Activated naive CD4-positive, alpha-beta T cell treated with anti-CD3 and anti-CD28 coated beads, Interleukin-2, amount 10 ng/mL, durations not matched to agents 7 days and 5 days (primary cell): ENCODE results near the gene SLC19A1.
"Not testable (repeated sequence)": the region's sequence is repeated elsewhere in the genome, so short reads cannot be mapped to it uniquely, and the experiment has no call there.

Experiments used
- CTCF ChIA-PET: fragments of 350-600 bp; sonication (Branson Sonifier 250); formaldehyde crosslinking; loops from one replicate; lab custom pipeline; 2021; ENCODE audit warnings: antibody characterized with exemption; lab: Charles Lee
- DNase-seq: peaks from one replicate; pipeline ENCODE4 v3.0.0-alpha.2; 2020
- H3K27ac Mint-ChIP-seq: one replicate; pipeline ENCODE4 v1.8.0; 2021; ENCODE audit warnings: mild to moderate bottlenecking, moderate library complexity, mixed read lengths
- H3K27me3 Mint-ChIP-seq: one replicate; pipeline ENCODE4 v1.8.0; 2021; ENCODE audit warnings: mild to moderate bottlenecking, mixed read lengths
- H3K36me3 Mint-ChIP-seq: one replicate; pipeline ENCODE4 v1.8.0; 2021; ENCODE audit warnings: mixed read lengths
- H3K4me1 Mint-ChIP-seq: one replicate; pipeline ENCODE4 v1.8.0; 2021; ENCODE audit warnings: mixed read lengths
- H3K4me3 Mint-ChIP-seq: one replicate; pipeline ENCODE4 v1.8.0; 2021; ENCODE audit warnings: mild to moderate bottlenecking, moderate library complexity, mixed read lengths
- H3K9me3 Mint-ChIP-seq: one replicate; pipeline ENCODE4 v1.8.0; 2021; ENCODE audit warnings: mixed read lengths

SLC19A1 gene

DNA sequence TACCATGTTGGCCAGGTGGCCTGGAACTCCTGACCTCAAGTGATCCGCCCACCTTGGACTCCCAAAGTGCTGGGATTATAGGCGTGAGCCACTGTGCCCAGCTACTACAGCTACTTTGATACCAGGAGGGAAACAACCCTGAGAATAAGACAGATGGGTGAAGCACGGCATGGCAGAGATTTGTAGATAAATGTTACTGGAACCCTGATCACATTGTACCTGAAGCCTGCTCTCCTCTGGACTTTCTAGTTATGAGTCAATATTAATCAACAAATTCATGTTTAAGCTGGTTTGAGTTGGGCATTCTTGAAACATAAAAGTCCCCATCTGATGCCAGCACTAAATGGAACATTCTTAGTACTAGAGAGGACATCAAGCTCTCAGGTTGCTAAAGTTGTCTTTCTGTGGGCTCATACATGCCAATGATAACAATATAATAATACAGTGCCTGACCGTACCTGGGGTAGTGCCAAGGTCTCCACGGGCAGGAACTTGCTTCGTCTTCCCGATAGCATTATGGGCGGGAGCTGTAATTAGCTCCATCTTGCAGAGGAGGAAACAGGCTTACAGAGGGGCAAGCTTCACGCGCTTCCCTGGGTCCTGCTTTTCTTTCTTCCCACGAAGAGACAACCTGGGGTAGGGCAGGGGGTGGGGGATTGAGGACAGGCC, 30.7 kb upstream of the SLC19A1 start:
- Mint-ChIP-seq H3K27me3 (peaks cover 25% of the 10 kb centered on the region), H3K9me3 (no peaks in the 10 kb centered on the region), H3K27ac (no peak overlapping the region), H3K4me1 (peaks cover 4% of the 10 kb centered on the region), H3K4me3 (no peak overlapping the region), H3K36me3 (no peaks in the 10 kb centered on the region)
- no peak for DNase-seq
- CTCF ChIA-PET = interaction anchor here (1.6 kb wide), 1 partner anchor 10 kb away, joined by 3 read pairs; no protein-coding TSS in a partner anchor

- H3K36me3 Mint-ChIP-seq = no peaks in the 10 kb centered on the region
These were observed 30.0 kb upstream of the SLC19A1 start for GRCh38 chr21:45572231-45572630.

DNA sequence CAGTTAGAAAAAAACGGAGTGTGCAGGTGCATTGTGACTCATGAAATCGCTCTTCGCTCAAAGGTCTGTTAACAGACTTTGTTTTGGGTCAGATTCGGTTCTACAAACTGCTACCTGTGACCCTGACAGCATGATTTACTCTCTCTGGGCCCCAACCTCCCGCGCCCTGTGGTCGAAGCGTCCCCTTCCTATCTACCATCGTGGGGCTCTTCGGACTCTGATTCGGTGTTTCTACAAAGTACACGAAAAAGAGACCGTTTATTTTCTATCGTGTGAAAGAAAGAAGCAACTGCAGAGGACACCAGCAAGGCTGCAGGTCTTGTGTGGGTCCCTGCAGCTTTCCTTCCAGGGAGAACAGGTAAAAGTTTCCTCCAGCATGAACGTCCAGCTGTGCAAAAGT, 29.4 kb upstream of the SLC19A1 start:
- Mint-ChIP-seq H3K9me3 (no peaks in the 10 kb centered on the region), H3K27ac (no peak overlapping the region), H3K4me3 (no peak overlapping the region), H3K27me3 (peaks cover 28% of the 10 kb centered on the region), H3K4me1 (peaks cover 4% of the 10 kb centered on the region), H3K36me3 (no peaks in the 10 kb centered on the region)
- CTCF ChIA-PET = interaction anchor here (1.6 kb wide), 1 partner anchor 9 kb away, joined by 3 read pairs; no protein-coding TSS in a partner anchor
- no peak for DNase-seq

More at GRCh38 chr21:45572231-45572630, 30.0 kb upstream of the SLC19A1 start:
- no peak overlapping the region for H3K4me3 Mint-ChIP-seq
- H3K4me1 Mint-ChIP-seq = peaks cover 4% of the 10 kb centered on the region
- no peaks in the 10 kb centered on the region for H3K9me3 Mint-ChIP-seq
- CTCF ChIA-PET = interaction anchor here (1.6 kb wide), 1 partner anchor 9 kb away, joined by 3 read pairs; no protein-coding TSS in a partner anchor
- no peak overlapping the region for H3K27ac Mint-ChIP-seq
- no peak for DNase-seq
- H3K27me3 Mint-ChIP-seq = peaks cover 28% of the 10 kb centered on the region

DNA sequence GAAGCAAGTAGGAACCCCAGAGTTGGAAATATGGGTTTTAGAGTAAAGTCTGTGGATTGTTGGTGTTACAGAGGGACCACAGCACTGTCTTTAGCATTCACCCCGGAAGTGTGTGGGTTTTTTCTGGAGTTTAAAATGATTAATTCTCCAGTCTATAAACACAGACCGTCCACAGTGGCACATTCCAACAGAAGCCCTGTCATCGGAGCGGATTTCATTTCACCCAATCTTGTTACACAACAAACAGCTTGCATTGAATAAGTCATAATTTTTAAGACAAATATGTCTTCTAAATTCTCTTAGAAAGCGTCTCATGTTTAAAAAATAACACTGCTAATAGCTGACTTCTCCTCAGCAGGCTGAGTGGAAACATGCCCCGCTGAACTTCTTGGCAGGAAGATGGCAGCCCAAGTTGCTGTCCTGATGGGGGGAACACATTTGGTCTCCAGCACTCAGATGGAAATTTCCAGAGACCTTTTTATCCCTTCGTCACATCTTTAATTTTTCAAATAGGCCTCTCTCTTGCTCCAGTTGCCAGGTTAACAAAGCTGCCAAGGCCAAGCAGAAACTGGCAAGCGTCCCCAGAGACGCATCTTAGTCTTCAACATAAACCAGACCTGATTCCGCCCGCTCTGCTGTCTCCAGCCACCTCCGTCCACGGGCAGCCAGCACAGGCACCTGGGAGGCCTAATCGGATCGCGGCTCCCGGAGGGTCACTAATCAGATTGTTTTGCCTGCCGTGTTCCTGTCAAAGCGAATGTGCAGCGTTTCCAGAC, 28.8 kb upstream of the SLC19A1 start:
- Mint-ChIP-seq H3K27ac (no peak overlapping the region), H3K27me3 (peaks cover 26% of the 10 kb centered on the region), H3K4me3 (no peak overlapping the region), H3K9me3 (no peaks in the 10 kb centered on the region), H3K36me3 (no peaks in the 10 kb centered on the region), H3K4me1 (peaks cover 4% of the 10 kb centered on the region)
- CTCF ChIA-PET = no interaction called here
- no peak for DNase-seq

DNA sequence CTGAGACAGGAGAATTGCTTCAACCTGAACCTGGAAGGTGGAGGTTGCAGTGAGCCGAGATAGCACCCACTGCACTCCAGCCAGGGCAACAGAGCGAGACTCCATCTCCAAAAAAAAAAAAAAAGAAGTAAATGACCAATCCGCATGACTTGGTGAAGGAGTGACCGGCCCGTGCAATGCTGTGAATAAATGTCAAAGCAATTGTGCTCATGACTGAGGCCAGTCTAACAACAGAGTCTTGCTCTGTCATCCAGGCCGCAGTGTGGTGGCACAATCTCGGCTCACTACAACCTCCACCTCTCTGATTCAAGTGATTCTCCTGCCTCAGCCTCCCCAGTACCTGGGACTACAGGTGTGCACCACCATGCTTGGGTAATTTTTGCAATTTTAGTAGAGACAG, 27.8 kb upstream of the SLC19A1 start:
- CTCF ChIA-PET = no interaction called here
- Mint-ChIP-seq H3K4me3 (no peak overlapping the region), H3K27ac (no peak overlapping the region)

GRCh38 chr21:45568383-45568782, 26.1 kb upstream of the SLC19A1 start:
- no peaks in the 10 kb centered on the region for H3K9me3 Mint-ChIP-seq
- no peak overlapping the region for H3K27ac Mint-ChIP-seq
- no peak for DNase-seq
- H3K27me3 Mint-ChIP-seq = peaks cover 34% of the 10 kb centered on the region
- no peaks in the 10 kb centered on the region for H3K36me3 Mint-ChIP-seq
- H3K4me1 Mint-ChIP-seq = no peaks in the 10 kb centered on the region
- CTCF ChIA-PET = no interaction called here
- no peak overlapping the region for H3K4me3 Mint-ChIP-seq

More for the DNA sequence above, 27.8 kb upstream of the SLC19A1 start:
- H3K27me3 Mint-ChIP-seq = peaks cover 26% of the 10 kb centered on the region
- no peak for DNase-seq
- no peaks in the 10 kb centered on the region for H3K36me3 Mint-ChIP-seq
- no peaks in the 10 kb centered on the region for H3K9me3 Mint-ChIP-seq
- H3K4me1 Mint-ChIP-seq = peaks cover 4% of the 10 kb centered on the region

DNA sequence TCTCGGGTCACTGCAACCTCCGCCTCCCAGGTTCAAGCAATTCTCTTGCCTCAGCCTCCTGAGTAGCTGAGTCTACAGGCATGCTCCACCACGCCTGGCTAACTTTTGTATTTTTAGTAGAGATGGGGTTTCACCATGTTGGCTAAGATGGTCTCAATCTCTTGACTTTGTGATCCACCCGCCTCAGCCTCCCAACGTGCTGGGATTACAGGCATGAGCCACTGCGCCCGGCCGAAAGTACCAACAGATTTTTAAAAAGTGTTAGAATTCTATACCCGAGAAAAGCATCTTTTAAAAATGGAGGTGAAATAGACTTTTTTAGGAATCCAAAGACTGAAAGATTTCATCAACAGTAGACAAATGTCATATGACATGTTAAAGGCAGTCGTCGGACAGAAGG, 21.9 kb upstream of the SLC19A1 start:
- peaks cover 50% of the 10 kb centered on the region for H3K27me3 Mint-ChIP-seq
- H3K36me3 Mint-ChIP-seq, H3K4me1 Mint-ChIP-seq, DNase-seq, CTCF ChIA-PET, H3K9me3 Mint-ChIP-seq, H3K27ac Mint-ChIP-seq, H3K4me3 Mint-ChIP-seq: not testable (repeated sequence)

DNA sequence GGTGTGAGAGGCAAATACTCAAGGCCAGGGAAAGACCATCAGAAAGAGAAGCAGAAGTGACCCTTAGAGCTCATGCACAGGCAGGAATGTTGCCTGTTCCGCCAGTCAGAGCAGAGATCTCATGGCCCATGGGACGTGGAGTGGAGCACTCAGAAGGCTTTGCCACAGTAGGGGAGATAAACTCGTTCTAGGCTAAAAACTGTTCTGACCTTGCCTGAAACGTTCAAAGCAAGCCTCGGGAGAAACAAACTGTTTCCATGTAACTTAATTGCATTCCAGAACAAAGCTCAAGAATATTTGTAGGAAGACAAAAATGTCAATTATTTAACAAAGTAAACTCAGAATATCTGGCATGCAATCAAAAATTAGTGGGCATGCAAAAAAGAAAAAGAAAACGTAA, 20.7 kb upstream of the SLC19A1 start:
- no peak overlapping the region for H3K27ac Mint-ChIP-seq
- CTCF ChIA-PET = interaction anchor here (1.5 kb wide), 1 partner anchor 10 kb away, joined by 3 read pairs; no protein-coding TSS in a partner anchor
- no peaks in the 10 kb centered on the region for H3K4me1 Mint-ChIP-seq
- H3K9me3 Mint-ChIP-seq = no peaks in the 10 kb centered on the region
- no peaks in the 10 kb centered on the region for H3K36me3 Mint-ChIP-seq
- no peak for DNase-seq
- no peak overlapping the region for H3K4me3 Mint-ChIP-seq
- peaks cover 60% of the 10 kb centered on the region for H3K27me3 Mint-ChIP-seq

GRCh38 chr21:45562402-45562801, 20.2 kb upstream of the SLC19A1 start:
- no peak for DNase-seq
- CTCF ChIA-PET = interaction anchor here (1.5 kb wide), 1 partner anchor 10 kb away, joined by 3 read pairs; no protein-coding TSS in a partner anchor
- Mint-ChIP-seq H3K36me3 (no peaks in the 10 kb centered on the region), H3K4me1 (no peaks in the 10 kb centered on the region), H3K9me3 (no peaks in the 10 kb centered on the region), H3K4me3 (no peak overlapping the region), H3K27me3 (peaks cover 62% of the 10 kb centered on the region), H3K27ac (no peak overlapping the region)

- CTCF ChIA-PET, H3K4me3 Mint-ChIP-seq, H3K4me1 Mint-ChIP-seq, DNase-seq, H3K27ac Mint-ChIP-seq, H3K9me3 Mint-ChIP-seq, H3K36me3 Mint-ChIP-seq: not testable (repeated sequence)
- peaks cover 73% of the 10 kb centered on the region for H3K27me3 Mint-ChIP-seq
These were observed 19.0 kb upstream of the SLC19A1 start for GRCh38 chr21:45561241-45561640.

DNA sequence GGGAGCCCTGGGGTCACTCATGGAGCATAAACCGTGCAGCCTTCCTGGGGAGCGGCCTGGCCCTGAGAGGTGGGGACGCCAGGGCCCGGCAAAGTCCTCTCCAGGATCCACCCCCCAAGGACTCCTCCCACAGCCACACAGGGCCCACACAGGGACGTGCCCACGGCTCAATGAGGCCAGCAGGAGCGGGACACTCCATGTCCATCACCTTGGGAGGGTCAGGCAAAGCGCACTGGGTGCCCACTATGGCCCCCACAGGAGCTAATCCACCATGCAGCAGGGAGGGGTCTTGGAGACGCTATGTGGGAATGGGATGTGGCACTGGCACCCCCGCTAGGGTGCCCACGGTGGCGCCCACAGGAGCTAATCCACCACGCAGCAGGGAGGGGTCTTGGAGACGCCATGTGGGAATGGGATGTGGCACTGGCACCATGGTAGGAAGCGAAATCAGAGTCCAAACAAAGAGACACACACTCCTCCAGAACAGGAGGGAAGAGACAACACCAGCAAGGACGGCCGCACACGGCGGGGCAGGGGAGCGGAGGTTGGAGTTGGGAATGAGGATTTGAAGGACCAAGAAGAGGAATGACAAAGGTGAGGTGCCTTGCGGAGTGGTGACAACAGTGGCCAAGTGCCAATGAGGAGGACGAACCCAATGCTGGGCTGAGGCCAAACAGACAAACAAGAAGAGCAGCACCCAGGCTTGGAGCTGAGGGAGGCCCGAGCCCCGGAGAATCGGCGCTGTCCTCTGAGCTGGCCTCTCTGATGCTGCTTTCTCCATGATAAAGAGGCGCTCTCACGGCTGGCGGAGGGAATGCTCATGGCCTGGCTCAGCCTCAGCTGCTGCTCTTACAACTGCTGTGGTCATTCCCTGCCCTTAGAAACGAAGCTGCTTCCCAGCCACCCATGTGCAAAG, 18.1 kb upstream of the SLC19A1 start:
- no peaks in the 10 kb centered on the region for H3K4me1 Mint-ChIP-seq
- no peaks in the 10 kb centered on the region for H3K36me3 Mint-ChIP-seq
- no peak overlapping the region for H3K27ac Mint-ChIP-seq
- no peak overlapping the region for H3K4me3 Mint-ChIP-seq
- no peaks in the 10 kb centered on the region for H3K9me3 Mint-ChIP-seq
- H3K27me3 Mint-ChIP-seq = peaks cover 76% of the 10 kb centered on the region
- CTCF ChIA-PET = no interaction called here
- DNase-seq = no peak

DNA sequence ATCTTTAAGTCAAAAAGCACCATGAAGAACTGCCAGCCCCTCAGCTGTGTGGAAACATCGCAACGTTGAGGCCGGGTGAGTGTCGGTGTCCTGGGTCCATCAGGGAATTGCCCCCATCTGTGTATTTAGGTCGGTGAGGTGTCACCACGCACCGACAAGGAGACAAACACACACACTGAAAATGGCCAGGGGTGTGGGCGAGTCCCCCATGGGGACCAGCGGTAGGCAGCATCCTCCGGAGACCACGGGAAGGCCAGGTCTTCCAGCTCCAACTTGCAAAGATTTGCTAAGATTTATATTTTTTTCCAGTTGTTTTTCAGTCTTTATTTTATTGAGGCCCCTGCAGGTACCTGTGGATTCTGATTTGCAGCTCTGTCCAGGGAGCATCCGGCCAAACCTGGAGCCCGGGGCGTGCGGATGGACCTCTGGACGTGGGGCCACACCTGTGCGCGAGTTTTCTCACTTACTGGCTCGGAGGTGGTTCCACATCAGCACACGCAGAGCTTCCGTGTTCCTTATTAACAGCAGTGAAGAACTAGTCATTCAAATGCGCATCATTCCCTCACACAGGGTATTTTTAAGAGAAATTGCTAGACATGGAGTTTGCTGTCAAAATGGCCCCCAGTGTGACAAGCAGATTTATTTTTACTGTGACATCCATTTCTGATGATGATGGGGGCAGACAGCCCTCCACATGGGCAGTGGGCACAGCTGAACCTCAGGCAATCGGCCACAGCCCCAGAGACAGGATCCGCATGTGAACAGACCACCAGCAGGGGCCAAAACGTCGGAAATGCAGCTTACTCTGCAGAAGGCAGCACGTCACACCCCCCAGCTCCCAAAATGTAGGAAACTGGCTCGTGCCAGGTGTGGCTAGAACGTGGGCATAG, 17.2 kb upstream of the SLC19A1 start:
- CTCF ChIA-PET = no interaction called here

DNA sequence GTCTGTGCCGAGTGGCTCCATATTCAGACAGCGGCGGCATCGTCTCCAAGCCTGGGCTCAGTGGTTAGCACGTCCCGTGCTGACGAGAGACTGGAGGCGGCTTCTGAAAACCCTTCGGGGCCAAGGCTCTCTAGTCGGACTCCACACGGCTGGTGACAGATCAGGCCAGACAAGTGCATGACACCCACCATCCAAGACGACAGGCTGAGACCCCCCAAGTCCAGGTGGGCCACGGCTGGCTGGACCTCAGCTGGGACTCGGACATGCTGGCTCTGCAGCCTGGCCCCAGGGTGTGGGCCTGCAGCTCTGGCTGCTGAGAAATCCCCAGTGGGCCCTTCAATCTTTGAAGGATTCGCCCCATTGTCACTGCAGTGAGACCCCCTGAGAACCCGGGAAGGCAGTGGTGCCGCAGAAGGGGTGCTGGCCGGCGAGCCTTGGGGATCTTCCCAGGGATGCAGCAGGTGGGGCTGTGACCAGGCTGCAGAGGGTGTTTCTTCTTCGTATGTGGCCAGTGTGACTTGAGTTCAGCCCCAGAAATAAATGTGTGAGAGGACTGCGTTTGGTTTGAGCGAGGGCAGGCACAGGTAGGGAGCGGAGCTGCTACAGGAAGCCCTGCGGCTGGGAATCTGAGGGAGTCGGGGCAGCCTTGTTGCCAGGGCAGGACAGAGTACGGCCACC, 15.9 kb upstream of the SLC19A1 start:
- Mint-ChIP-seq H3K4me3 (no peak overlapping the region), H3K9me3 (no peaks in the 10 kb centered on the region), H3K36me3 (no peaks in the 10 kb centered on the region), H3K27ac (no peak overlapping the region), H3K4me1 (peaks cover 6% of the 10 kb centered on the region), H3K27me3 (peaks cover 64% of the 10 kb centered on the region)
- CTCF ChIA-PET = no interaction called here
- peak; percentile 8 for DNase-seq

More for the DNA sequence above, 17.2 kb upstream of the SLC19A1 start:
- DNase-seq = peak; percentile 6
- H3K27ac Mint-ChIP-seq = no peak overlapping the region
- no peak overlapping the region for H3K4me3 Mint-ChIP-seq
- H3K36me3 Mint-ChIP-seq = no peaks in the 10 kb centered on the region
- peaks cover 4% of the 10 kb centered on the region for H3K4me1 Mint-ChIP-seq
- H3K27me3 Mint-ChIP-seq = peaks cover 71% of the 10 kb centered on the region
- no peaks in the 10 kb centered on the region for H3K9me3 Mint-ChIP-seq
